Neuron (in vitro differentiated cells): ENCODE measurements around the gene ASB1.
"Not testable (repeated sequence)": the region's sequence is repeated elsewhere in the genome, so short reads cannot be mapped to it uniquely, and the experiment has no call there.

Source experiments
- H2AFZ ChIP-seq: one replicate; pipeline ENCODE4 v1.6.1; 2013; ENCODE audit warnings: low read depth, mild to moderate bottlenecking, inconsistent platforms, low read length, moderate library complexity
- H3K27me3 ChIP-seq: one replicate; pipeline ENCODE4 v1.6.1; 2013; ENCODE audit warnings: low read length; ENCODE audit not compliant: insufficient read depth
- H3K36me3 ChIP-seq: one replicate; pipeline ENCODE4 v1.6.1; 2013; ENCODE audit warnings: low read length; ENCODE audit not compliant: insufficient read depth
- H3K4me1 ChIP-seq: one replicate; pipeline ENCODE4 v1.6.1; 2013; ENCODE audit warnings: low read length; ENCODE audit not compliant: insufficient read depth
- H3K4me3 ChIP-seq: 2 replicates; pipeline ENCODE4 v1.5.1; 2013; ENCODE audit warnings: mild to moderate bottlenecking, low read length, moderate library complexity
- H3K9me3 ChIP-seq: one replicate; pipeline ENCODE4 v1.6.1; 2013; ENCODE audit warnings: low read length

ASB1 gene

DNA sequence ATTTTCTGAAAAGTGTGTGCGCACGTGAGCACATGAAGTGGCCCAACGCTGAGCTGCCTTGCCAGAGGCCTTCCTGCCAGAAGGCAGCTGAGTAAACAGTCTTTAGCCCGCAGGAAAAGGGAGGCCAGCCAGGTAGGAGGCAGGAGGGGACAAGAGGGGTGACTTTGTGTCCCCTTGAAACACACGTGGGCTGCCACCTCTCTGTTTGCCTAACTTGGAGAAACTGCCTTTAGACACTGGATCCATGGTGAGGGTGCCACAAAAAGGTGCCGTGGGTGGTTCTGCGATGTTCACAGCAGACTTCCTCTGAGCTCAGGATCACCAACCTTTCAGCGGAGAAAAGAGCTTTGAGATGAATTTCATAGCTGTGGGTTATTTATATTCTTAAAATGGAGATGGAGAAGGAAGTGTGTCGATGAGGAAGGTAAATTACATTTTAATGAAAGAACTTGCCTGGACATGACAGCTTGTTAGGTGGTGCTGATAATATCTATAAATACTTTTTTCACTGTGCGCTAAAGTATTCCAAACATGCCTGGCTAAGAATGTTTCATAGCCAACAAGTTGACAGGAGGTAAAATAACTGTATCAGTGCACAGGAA is 36.6 kb upstream of the ASB1 start:
- Histone ChIP-seq H3K9me3 (no peaks in the 10 kb centered on the region), H3K36me3 (no peaks in the 10 kb centered on the region), H3K27me3 (no peaks in the 10 kb centered on the region), H3K4me3 (no peak overlapping the region), H2AFZ (no peak overlapping the region), H3K4me1 (no peaks in the 10 kb centered on the region)

DNA sequence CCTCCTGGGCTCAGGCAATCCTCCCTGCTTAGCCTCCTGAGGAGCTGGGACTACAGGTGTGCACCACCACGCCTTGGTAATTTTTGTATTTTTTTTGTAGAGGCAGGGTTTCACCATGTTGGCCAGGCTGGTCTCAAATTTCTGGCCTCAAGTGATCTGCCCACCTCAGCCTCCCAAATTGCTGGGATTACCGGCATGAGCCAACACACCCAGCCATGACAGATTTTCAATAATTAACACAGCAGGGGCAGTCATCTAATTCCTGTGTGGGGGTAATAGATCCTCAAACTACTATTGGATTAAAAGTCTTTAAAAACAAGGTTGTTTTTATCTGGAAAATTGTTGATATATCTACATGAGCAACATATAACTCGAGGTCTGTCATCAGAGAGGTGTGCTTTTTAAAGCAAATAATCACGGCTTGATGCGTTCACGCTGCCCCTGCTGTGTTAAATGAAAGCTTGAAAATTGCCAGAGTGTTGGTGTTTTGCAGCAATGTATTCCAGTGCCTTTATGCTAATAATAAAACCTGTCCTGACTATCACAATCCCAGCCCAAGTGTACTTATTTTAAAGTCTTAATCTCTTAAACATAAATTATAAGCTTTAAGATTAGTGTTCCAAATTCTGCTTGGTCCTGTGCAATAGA is 35.6 kb upstream of the ASB1 start:
- no peaks in the 10 kb centered on the region for H3K27me3 ChIP-seq
- H3K9me3 ChIP-seq = no peaks in the 10 kb centered on the region
- no peaks in the 10 kb centered on the region for H3K4me1 ChIP-seq
- H2AFZ ChIP-seq = no peak overlapping the region
- no peak overlapping the region for H3K4me3 ChIP-seq
- no peaks in the 10 kb centered on the region for H3K36me3 ChIP-seq

DNA sequence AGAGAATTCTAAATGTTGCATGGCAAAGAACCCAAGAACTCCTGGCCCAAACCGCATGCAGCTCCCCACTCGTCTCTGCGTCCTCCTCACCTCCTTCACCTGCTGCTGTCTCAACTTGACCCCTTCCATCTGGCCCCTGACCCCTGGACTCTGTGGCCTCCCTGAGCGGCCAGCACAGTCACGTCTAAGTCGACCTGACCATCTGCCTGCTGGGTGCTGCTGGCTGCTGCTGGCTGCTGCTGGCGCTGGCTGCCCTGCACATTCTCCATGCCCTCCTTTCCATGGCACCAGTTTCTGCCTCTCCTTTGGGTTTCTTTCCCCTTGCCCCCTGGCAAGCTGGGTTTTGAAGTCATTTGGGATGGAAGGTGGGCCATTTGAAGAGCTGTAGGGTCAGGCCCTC is 30.1 kb upstream of the ASB1 start:
- H3K9me3 ChIP-seq = no peaks in the 10 kb centered on the region
- no peak overlapping the region for H2AFZ ChIP-seq
- peaks cover 13% of the 10 kb centered on the region for H3K36me3 ChIP-seq
- peaks cover 18% of the 10 kb centered on the region for H3K4me1 ChIP-seq
- H3K27me3 ChIP-seq = no peaks in the 10 kb centered on the region
- H3K4me3 ChIP-seq = no peak overlapping the region

DNA sequence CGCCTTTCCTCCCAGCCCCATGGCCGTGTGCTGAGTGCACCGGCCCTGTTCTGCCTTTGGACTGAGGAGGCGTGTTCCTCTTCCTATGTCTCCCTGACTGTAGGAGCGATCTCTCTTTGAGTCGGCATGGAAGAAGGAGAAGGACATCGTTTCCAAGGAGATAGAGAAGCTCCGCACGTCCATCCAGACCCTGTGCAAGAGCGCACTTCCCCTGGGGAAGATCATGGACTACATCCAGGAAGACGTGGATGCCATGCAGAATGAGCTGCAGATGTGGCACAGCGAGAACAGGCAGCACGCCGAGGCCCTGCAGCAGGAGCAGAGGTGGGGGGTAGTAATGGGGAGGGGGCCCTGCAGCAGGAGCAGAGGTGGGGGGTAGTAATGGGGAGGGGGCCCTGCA is 29.4 kb upstream of the ASB1 start:
- Histone ChIP-seq H3K4me3 (peak overlapping the region; percentile 4), H2AFZ (no peak overlapping the region)

DNA sequence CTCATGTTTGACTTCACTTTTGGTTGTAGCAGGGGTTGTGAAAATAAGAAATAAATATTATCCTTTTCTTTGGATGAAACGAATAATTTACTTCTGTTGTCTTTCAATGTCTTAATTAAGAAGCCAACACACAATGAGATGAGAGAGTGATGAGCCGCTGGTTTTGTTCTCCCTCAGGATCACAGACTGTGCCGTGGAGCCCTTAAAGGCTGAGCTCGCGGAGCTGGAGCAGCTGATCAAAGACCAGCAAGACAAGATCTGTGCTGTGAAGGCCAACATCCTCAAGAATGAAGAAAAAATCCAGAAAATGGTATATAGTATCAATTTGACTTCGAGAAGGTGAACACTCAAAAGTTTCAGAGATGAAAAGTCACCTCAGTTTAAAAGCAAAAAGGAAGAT is 28.1 kb upstream of the ASB1 start:
- Histone ChIP-seq H2AFZ (no peak overlapping the region), H3K9me3 (no peaks in the 10 kb centered on the region), H3K36me3 (peaks cover 14% of the 10 kb centered on the region), H3K27me3 (no peaks in the 10 kb centered on the region), H3K4me3 (no peak overlapping the region), H3K4me1 (peaks cover 18% of the 10 kb centered on the region)

More for the DNA sequence above, 29.4 kb upstream of the ASB1 start:
- Histone ChIP-seq H3K9me3 (no peaks in the 10 kb centered on the region), H3K36me3 (peaks cover 14% of the 10 kb centered on the region), H3K4me1 (peaks cover 18% of the 10 kb centered on the region), H3K27me3 (no peaks in the 10 kb centered on the region)

DNA sequence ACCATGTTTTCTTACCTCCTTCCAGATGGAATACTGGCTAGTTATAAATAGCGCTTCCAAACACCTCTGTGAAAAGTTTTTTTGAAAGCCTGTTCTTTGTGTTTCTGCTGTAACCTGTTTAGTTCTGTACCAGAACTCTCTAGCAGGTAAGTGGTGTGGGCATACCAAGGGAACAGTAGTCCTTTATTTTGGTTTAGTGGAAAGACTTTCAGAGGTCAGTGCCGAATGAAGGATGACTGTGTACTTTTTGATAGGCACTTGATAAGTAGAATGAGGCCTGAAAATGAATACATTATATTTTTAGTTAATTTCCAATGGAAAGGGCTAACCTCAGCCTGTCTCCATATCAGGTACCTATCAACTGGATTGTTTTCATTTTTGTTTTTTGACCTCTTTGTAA is 27.6 kb upstream of the ASB1 start:
- Histone ChIP-seq H3K36me3 (peaks cover 14% of the 10 kb centered on the region), H3K4me3 (no peak overlapping the region), H3K4me1 (peaks cover 18% of the 10 kb centered on the region), H2AFZ (no peak overlapping the region), H3K9me3 (no peaks in the 10 kb centered on the region), H3K27me3 (no peaks in the 10 kb centered on the region)

DNA sequence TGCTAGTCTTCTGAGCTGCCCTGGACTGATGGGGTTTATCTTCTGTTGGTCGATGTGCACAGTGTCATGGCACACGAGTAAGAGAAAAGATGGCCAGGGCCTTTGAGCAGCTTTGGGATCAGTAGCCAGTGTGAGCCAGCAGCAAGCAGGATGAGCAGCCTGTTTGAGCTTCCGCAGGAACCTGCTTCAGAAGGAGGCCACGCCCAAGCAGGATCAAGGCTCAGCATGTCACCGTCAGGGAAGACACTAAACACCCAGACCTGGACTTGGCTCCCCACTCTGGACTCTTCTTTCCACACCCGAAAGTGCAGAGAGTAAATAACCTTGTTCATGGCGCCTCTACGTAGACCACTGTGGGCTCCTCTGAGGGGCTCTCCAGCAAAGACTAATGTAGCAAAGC is 25.2 kb upstream of the ASB1 start:
- Histone ChIP-seq H3K27me3 (no peaks in the 10 kb centered on the region), H3K9me3 (no peaks in the 10 kb centered on the region), H2AFZ (no peak overlapping the region), H3K36me3 (peaks cover 14% of the 10 kb centered on the region), H3K4me3 (no peak overlapping the region), H3K4me1 (peaks cover 16% of the 10 kb centered on the region)

DNA sequence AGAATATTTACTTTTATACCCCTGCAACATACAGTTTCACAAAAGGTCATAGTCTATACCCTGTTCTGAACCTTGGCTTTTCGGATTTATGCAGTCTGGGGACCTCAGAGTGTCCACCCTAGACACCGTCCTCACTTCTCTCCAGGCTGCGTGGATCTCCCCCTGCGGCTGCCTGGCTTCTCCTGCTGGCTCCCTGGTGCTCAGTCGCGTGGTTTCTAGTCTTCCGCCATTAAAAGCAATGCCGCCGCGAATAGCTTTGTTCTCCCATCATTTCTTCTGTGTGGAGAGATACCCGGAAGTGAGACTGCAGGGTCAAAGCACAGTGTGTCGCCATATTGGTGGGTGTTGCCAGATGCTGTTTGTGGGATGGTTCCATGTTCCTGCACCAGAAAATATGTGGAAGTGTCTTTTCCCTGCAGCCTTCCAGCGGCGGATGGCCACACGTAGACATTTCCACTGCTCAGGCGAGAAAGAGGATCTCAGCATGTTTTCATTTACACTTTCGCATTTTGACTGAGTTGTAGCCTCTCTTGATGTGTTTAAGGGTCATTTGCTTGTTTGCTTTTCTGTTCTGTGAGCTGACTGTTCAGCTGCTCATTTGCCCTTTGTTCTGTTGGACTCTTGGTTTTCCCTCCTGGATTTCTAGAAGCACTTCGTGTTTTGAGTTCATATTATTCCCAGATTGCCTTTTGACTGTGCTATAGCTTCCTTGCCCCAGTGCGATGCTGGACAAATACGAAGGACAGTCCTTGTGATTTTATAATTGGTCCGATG is 22.9 kb upstream of the ASB1 start:
- no peaks in the 10 kb centered on the region for H3K27me3 ChIP-seq
- no peaks in the 10 kb centered on the region for H3K9me3 ChIP-seq
- H2AFZ ChIP-seq = no peak overlapping the region
- peaks cover under 1% of the 10 kb centered on the region for H3K4me1 ChIP-seq
- H3K4me3 ChIP-seq = no peak overlapping the region
- H3K36me3 ChIP-seq = peaks cover 14% of the 10 kb centered on the region

DNA sequence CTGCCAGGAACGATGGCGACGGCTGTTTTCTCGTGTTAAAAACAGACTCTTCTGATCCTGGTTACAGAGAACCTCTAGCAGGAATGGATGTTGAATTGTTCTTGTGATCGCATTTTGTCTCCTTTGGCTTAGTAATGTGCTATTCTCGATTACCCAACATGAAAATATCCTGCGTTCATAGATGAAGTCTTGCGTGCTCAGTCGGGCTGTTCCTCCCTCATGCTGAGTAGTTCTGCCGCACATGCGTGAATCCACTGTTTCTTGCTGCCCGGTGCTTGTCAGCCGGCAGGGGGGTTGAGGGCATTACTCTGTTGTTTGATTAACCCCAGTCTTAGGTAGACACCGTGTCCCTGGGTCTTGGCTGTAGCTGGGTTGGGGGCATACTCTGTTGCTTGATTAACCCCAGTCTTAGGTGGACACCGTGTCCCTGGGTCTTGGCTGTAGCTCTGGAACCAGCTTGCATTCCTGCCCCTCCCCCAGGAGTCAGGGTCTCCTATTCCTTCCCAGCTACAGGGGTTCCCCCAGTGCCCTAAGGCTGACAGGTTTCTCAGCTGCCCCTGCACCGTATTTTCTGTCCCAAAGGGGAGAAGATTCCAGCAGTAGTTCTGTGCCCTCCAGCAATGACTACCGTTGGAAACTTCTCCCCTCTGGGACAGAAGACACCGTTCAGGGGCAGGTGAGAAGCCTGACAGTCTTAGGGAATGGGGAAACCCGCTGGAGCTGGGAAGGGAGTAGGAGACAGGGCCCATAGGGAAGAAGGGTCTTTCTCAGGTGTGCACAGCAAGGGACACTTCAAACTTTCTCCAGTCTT is 22.1 kb upstream of the ASB1 start:
- Histone ChIP-seq H3K36me3 (peaks cover 10% of the 10 kb centered on the region), H3K27me3 (no peaks in the 10 kb centered on the region), H2AFZ (no peak overlapping the region), H3K4me3 (no peak overlapping the region), H3K4me1 (no peaks in the 10 kb centered on the region), H3K9me3 (no peaks in the 10 kb centered on the region)

DNA sequence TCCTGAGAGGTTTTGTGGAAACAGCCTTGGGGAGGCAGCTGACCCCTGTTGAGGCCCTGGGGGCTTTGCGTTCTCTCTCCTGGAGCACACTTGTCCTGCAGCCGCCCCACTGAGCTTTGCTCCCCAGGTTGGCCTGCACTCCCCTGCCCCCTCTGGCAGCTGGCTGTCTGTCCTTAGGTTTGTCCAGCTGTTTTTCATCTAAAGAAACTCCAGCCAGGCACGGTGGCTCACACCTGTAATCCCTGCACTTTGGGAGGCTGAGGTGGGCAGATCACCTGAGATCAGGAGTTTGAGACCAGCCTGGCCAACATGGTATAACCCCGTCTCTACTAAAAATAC is 21.5 kb upstream of the ASB1 start:
- H3K27me3 ChIP-seq, H3K9me3 ChIP-seq, H2AFZ ChIP-seq, H3K36me3 ChIP-seq, H3K4me1 ChIP-seq, H3K4me3 ChIP-seq: not testable (repeated sequence)

DNA sequence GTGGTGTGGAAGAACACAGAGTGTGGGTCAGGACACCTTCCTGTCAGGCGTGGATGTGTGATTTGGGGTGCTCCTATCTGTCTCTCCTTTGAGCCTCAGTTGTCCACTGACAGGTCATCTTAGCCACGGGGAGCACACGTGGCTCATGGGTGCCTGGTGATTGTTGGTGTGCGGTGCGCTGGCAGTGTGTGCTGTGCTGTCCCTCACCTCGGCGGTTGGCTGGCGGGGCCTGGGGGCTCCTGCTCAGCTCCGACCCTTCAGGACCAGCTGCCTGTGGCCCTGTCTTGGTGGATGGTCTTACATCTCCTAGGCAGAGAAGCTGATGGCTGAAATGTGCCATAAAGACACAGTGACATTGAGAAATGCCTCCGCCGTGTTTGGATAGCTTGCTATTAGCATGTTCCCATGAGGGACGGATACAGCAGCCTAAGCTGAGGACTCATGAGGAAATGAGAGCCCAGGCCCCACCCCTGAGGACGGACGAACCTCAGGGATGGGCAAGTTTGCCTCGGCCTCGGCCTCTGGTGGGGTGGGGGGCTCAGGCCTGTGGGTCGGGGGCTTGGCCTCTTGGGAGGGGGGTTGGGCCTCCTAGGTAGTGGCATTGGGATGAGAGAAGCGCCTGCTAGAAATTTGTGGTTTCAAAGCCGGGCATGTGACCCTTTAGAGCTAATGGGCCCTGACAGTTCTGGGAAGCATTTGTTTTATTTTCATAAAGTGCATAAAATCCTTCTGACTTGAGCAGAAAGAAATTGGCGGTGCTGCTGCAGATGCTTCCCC is 20.3 kb upstream of the ASB1 start:
- Histone ChIP-seq H3K9me3 (no peaks in the 10 kb centered on the region), H3K27me3 (no peaks in the 10 kb centered on the region), H3K4me3 (no peak overlapping the region), H2AFZ (no peak overlapping the region), H3K36me3 (peaks cover 4% of the 10 kb centered on the region), H3K4me1 (no peaks in the 10 kb centered on the region)

DNA sequence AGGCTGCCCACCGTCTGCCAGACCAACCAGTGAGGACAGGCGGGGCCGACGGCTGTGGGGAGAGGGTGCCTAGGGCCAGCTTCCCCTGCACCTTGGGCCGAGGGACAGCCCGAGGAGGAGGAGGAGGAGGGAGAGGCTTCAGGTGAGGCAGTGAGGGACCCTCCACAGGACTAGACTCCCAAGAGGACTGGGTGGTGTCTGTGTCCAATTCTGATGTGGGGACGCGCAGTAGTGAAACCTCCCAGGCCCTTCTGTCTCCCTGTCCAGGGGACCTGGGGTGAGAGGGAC is 19.8 kb upstream of the ASB1 start:
- no peaks in the 10 kb centered on the region for H3K36me3 ChIP-seq
- H3K27me3 ChIP-seq = no peaks in the 10 kb centered on the region
- no peaks in the 10 kb centered on the region for H3K4me1 ChIP-seq
- H2AFZ ChIP-seq = no peak overlapping the region
- no peaks in the 10 kb centered on the region for H3K9me3 ChIP-seq
- H3K4me3 ChIP-seq = no peak overlapping the region

DNA sequence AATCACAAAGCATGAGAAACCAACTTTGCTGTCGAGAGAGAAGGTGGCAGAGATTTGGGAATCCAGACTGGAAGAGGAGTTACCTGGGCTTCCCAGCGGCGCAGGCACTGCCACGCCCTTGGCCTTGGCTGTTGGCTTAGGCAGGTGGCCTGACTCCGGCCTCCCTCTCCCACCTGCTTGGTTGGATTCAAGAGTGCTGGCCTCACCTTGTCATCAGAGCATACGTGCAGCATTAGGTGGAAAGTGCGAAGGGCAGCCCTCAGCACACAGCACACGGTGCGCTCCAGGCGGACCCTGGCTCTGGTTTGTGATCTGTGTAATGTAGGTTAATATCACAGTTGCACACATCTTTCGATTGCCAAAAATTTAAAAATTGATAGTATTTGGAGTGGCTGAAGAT is 19.2 kb upstream of the ASB1 start:
- no peaks in the 10 kb centered on the region for H3K9me3 ChIP-seq
- no peaks in the 10 kb centered on the region for H3K36me3 ChIP-seq
- no peak overlapping the region for H3K4me3 ChIP-seq

More for the DNA sequence above, 19.2 kb upstream of the ASB1 start:
- Histone ChIP-seq H2AFZ (no peak overlapping the region), H3K4me1 (no peaks in the 10 kb centered on the region), H3K27me3 (no peaks in the 10 kb centered on the region)
